ENCODE data around the gene KRT17. TPM values are rescaled to one million over a fixed set of nuclear protein-coding genes. Genes with fewer than 3 reads are reported as not detected.

Gene KRT17
- total RNA-seq, 1 experiment from 2014 or later: 1.5 TPM

- DNase-seq (ENCODE audit: low spot score): no peak
- no peak for ATAC-seq
- ChIA-PET CTCF (interaction anchor here (0.9 to 16.2 kb wide), 7 partner anchors 10 to 103 kb away, joined by 3 to 319 read pairs (median 9); no protein-coding TSS in a partner anchor), POLR2A (no interaction called here)
- TF ChIP-seq PRDM15 (CRISPR knock-in tag; IDR thresholded peaks at IDR 0.05): no peak
- TF ChIP-seq KAT7 (CRISPR knock-in tag; IDR thresholded peaks at IDR 0.05; ENCODE audit: borderline replicate concordance): no peak
- TF ChIP-seq ESRRA (CRISPR knock-in tag; IDR thresholded peaks at IDR 0.05; ENCODE audit: borderline replicate concordance): no peak
- no peak for TF ChIP-seq ATF2 (CRISPR knock-in tag; IDR thresholded peaks at IDR 0.05; ENCODE audit: borderline replicate concordance, low read depth)
- TF ChIP-seq HMGXB4 (CRISPR knock-in tag; IDR thresholded peaks at IDR 0.05): no peak
- TF ChIP-seq ARID4B (CRISPR knock-in tag; IDR thresholded peaks at IDR 0.05; ENCODE audit: borderline replicate concordance): no peak
- TF ChIP-seq JAZF1 (CRISPR knock-in tag; IDR thresholded peaks at IDR 0.05): no peak
- TF ChIP-seq USF1 (CRISPR knock-in tag; IDR thresholded peaks at IDR 0.05): no peak
- no peak for TF ChIP-seq ATF3 (CRISPR knock-in tag; conservative IDR thresholded peaks at IDR 0.05)
- Mint-ChIP-seq H3K27ac (no peak overlapping the region), H3K4me1 (peaks cover 10% of the 10 kb centered on the region), H3K36me3 (no peaks in the 10 kb centered on the region), H3K27me3 (ENCODE audit: low read depth) (no peaks in the 10 kb centered on the region), H3K4me3 (no peak overlapping the region), H3K9me3 (no peaks in the 10 kb centered on the region)
Measured at GRCh38 chr17:41653421-41653820, 29.0 kb upstream of the KRT17 start.

GRCh38 chr17:41652461-41652970 lies 28.1 kb upstream of the KRT17 start:
- Mint-ChIP-seq H3K9me3 (no peaks in the 10 kb centered on the region), H3K36me3 (no peaks in the 10 kb centered on the region), H3K27me3 (ENCODE audit: low read depth) (no peaks in the 10 kb centered on the region), H3K4me1 (peaks cover 10% of the 10 kb centered on the region), H3K27ac (no peak overlapping the region), H3K4me3 (no peak overlapping the region)
- ATAC-seq (no peak), DNase-seq (ENCODE audit: low spot score) (no peak)
- ChIA-PET POLR2A (no interaction called here), CTCF (interaction anchor here (0.5 to 16.2 kb wide), 6 partner anchors 11 to 102 kb away, joined by 3 to 319 read pairs (median 28); no protein-coding TSS in a partner anchor)
- TF ChIP-seq ZNF138 (CRISPR knock-in tag; conservative IDR thresholded peaks at IDR 0.05) (no peak), NFATC4 (CRISPR knock-in tag; IDR thresholded peaks at IDR 0.05) (no peak), CREM (CRISPR knock-in tag; IDR thresholded peaks at IDR 0.05) (no peak), ZNF121 (CRISPR knock-in tag; IDR thresholded peaks at IDR 0.05) (no peak), TP53 (CRISPR knock-in tag; IDR thresholded peaks at IDR 0.05) (no peak), ZNF425 (CRISPR knock-in tag; conservative IDR thresholded peaks at IDR 0.05) (no peak), CTCF (IDR thresholded peaks at IDR 0.05) (no peak)

Measured in WTC11 (cell line).